SHP77 (cell line): ENCODE measurements around the gene TIMP1.
A peak's percentile ranks its signal among the peaks of the same experiment; 100 is the strongest.

Source experiments
- DNase-seq, 2 experiments: peaks; one replicate each; lab custom pipeline; 2025; lab: John Stamatoyannopoulos, UW

Gene TIMP1

GRCh38 chrX:47581731-47582647 is at the start of gene TIMP1:
TIMP1 (plus strand) TSS chrX:47582436; CDS start chrX:47583416, 980 bp downstream.
- peak; percentile 37 to 41 for DNase-seq

- DNase-seq = no peak
Observed at GRCh38 chrX:47539860-47540259, 42.4 kb upstream of the TIMP1 start.

- DNase-seq = peak; percentile 75 to 82
Observed at GRCh38 chrX:47540754-47541538, 41.3 kb upstream of the TIMP1 start.

- no peak for DNase-seq
Observed at GRCh38 chrX:47543496-47543895, 38.7 kb upstream of the TIMP1 start.

- DNase-seq = peak; percentile 73 to 87
Observed at GRCh38 chrX:47556045-47556623, 26.1 kb upstream of the TIMP1 start.

- no peak for DNase-seq
Observed at GRCh38 chrX:47558436-47558835, 23.8 kb upstream of the TIMP1 start.

GRCh38 chrX:47560179-47560933 is 21.9 kb upstream of the TIMP1 start:
- DNase-seq = no peak

GRCh38 chrX:47560934-47561658 is 21.1 kb upstream of the TIMP1 start, which contains the start of gene ARAF:
ARAF (plus strand) TSS chrX:47561205; CDS start chrX:47562968, 1,763 bp downstream.
- DNase-seq = peak; percentile 94 to 95

- DNase-seq = no peak
Observed at GRCh38 chrX:47561659-47562151, 20.5 kb upstream of the TIMP1 start.

- DNase-seq = peak in 1 of 2 experiments; percentile 0
Observed at GRCh38 chrX:47562615-47563243, 19.5 kb upstream of the TIMP1 start.

- DNase-seq = no peak
Observed at GRCh38 chrX:47563801-47564315, 18.4 kb upstream of the TIMP1 start.

- no peak for DNase-seq
Observed at GRCh38 chrX:47564438-47565085, 17.7 kb upstream of the TIMP1 start.

GRCh38 chrX:47566841-47567240 is 15.4 kb upstream of the TIMP1 start:
- no peak for DNase-seq

- peak in 1 of 2 experiments; percentile 23 for DNase-seq
Observed at GRCh38 chrX:47568656-47569295, 13.5 kb upstream of the TIMP1 start.

GRCh38 chrX:47570794-47571193 is 11.4 kb upstream of the TIMP1 start:
- DNase-seq = no peak

GRCh38 chrX:47571215-47571614 is 11.0 kb upstream of the TIMP1 start:
- DNase-seq = no peak

- no peak for DNase-seq
Observed at GRCh38 chrX:47571896-47572295, 10.3 kb upstream of the TIMP1 start.

GRCh38 chrX:47572773-47573340 is 9.4 kb upstream of the TIMP1 start:
- no peak for DNase-seq
